Endothelial cell of umbilical vein (primary cell): Measurements from ENCODE around the gene KRT33A. TPM values are rescaled to one million over a fixed set of nuclear protein-coding genes. Genes with fewer than 3 reads are reported as not detected.

Source experiments
- BruUV-seq: library from RNA; stranded (reverse); fragments of 400-500 nt; replicated peaks from 2 replicates; lab custom pipeline; 2021; lab: Mats Ljungman, UMichigan
- CTCF ChIA-PET: fragments of 300-600, 350-600 bp; sonication (Branson Sonifier 250); formaldehyde crosslinking; loops from one replicate; lab custom pipeline; 2021; ENCODE audit warnings: antibody characterized with exemption, inconsistent platforms; lab: Charles Lee
- POLR2A ChIA-PET: fragments of 300-600, 350-600 bp; sonication (Branson Sonifier 250); formaldehyde crosslinking; loops from one replicate; lab custom pipeline; 2021; ENCODE audit warnings: antibody characterized with exemption, inconsistent platforms; lab: Charles Lee
- DNase-seq: peaks from one replicate; pipeline ENCODE4 v3.0.0-alpha.2; 2011; ENCODE audit warnings: low read depth, low spot score
- FAIRE-seq: peaks from 2 replicates; lab custom pipeline; 2011; peaks lifted over from hg19 to GRCh38; lab: Jason Lieb, UNC
- H2AFZ ChIP-seq: 2 replicates; pipeline ENCODE4 v1.6.0; 2012; ENCODE audit warnings: low read depth, low read length, control low read depth, inconsistent platforms
- H3K27ac ChIP-seq: 2 replicates; pipeline ENCODE4 v1.5.1; 2011; ENCODE audit warnings: low read depth, mild to moderate bottlenecking, control low read depth, low read length, moderate library complexity; ENCODE audit not compliant: insufficient read depth
- H3K27me3 ChIP-seq, 2 experiments: 2 replicates each; pipeline versions ENCODE4 v1.6.0 to v1.6.1; 2011; ENCODE audit warnings: low read length in 2 of 2, mixed read lengths in 1 of 2; ENCODE audit not compliant: control insufficient read depth in 2 of 2, insufficient read depth in 2 of 2
- H3K36me3 ChIP-seq, 2 experiments: 2 replicates in 1 of 2; 3 replicates in 1 of 2; pipeline ENCODE4 v1.5.1; 2011; ENCODE audit warnings: low read length in 2 of 2, mild to moderate bottlenecking in 1 of 2, moderate library complexity in 1 of 2; ENCODE audit not compliant: control insufficient read depth in 2 of 2, insufficient read depth in 2 of 2; ENCODE audit errors: extremely low read depth in 1 of 2
- H3K4me1 ChIP-seq: 3 replicates; pipeline ENCODE4 v1.5.1; 2011; ENCODE audit warnings: mild to moderate bottlenecking, low read length; ENCODE audit not compliant: control insufficient read depth, insufficient read depth; ENCODE audit errors: extremely low read depth
- H3K4me2 ChIP-seq: 2 replicates; pipeline ENCODE4 v1.6.1; 2011; ENCODE audit warnings: low read length, control low read depth, mixed read lengths; ENCODE audit not compliant: insufficient read depth
- H3K4me3 ChIP-seq, 3 experiments: fragments of 200-600 bp in 1 of 3; sonication (generic), shearing (Covaris generic) in 1 of 3; replicated peaks in 1 of 3; 2 replicates each; pipeline ENCODE4 v1.5.1; 2011 to 2016; ENCODE audit warnings: control low read depth in 3 of 3, low read length in 3 of 3, mild to moderate bottlenecking in 2 of 3, inconsistent platforms in 1 of 3, low read depth in 1 of 3, moderate library complexity in 1 of 3; ENCODE audit not compliant: insufficient read depth in 1 of 3
- H3K79me2 ChIP-seq: 2 replicates; pipeline ENCODE4 v1.6.0; 2012; ENCODE audit warnings: low read length, inconsistent platforms; ENCODE audit not compliant: control insufficient read depth, insufficient read depth
- H3K9ac ChIP-seq: replicated peaks from 2 replicates; pipeline ENCODE3; 2011; ENCODE audit warnings: low read length, control low read depth; ENCODE audit not compliant: insufficient read depth; ENCODE audit errors: extremely low read depth
- H3K9me1 ChIP-seq: replicated peaks from 3 replicates; pipeline ENCODE4 v1.6.0; 2011; ENCODE audit warnings: mild to moderate bottlenecking, low read length; ENCODE audit not compliant: control insufficient read depth, insufficient read depth; ENCODE audit errors: extremely low read depth
- H3K9me3 ChIP-seq: replicated peaks from 2 replicates; pipeline ENCODE4 v1.5.1; 2012; ENCODE audit warnings: low read length, inconsistent platforms; ENCODE audit not compliant: control insufficient read depth, insufficient read depth
- H4K20me1 ChIP-seq: replicated peaks from 2 replicates; pipeline ENCODE3; 2011; ENCODE audit warnings: mild to moderate bottlenecking, low read length; ENCODE audit not compliant: control insufficient read depth, insufficient read depth; ENCODE audit errors: extremely low read depth
- FOS ChIP-seq: IDR thresholded peaks from 2 replicates; pipeline ENCODE4 v1.6.1; 2011; ENCODE audit warnings: mild to moderate bottlenecking, low read length, moderate library complexity, borderline replicate concordance; ENCODE audit not compliant: insufficient read depth
- JUN ChIP-seq: IDR thresholded peaks from 2 replicates; pipeline ENCODE4 v1.6.1; 2011; ENCODE audit warnings: borderline replicate concordance, low read depth; ENCODE audit not compliant: insufficient read length, insufficient read depth
- MYC ChIP-seq: IDR thresholded peaks from one replicate; pipeline ENCODE4 v1.6.1; 2011; ENCODE audit warnings: mild to moderate bottlenecking, low read depth, low read length
- dilution Hi-C: fragments of 300-500 bp; cut with MboI; formaldehyde crosslinking; loops from one replicate; pipeline ENCODE4 v1.15.0; 2019; ENCODE audit warnings: low sequenced_read_pairs; ENCODE audit not compliant: extremely low pct_ligation_motif_present
- intact Hi-C: fragments of 100-400 bp; cut with micrococcal nuclease; formaldehyde crosslinking; loops from one replicate; pipeline ENCODE4 v1.10.0; 2022
- polyA plus RNA-seq, 4 experiments: library from polyadenylated mRNA; depleted of rRNA in 3 of 4; stranded (reverse) in 3 of 4; unstranded in 1 of 4; fragments of >200 nt; gene quantifications; 2 replicates each; pipeline versions ENCODE4 v1.2.1 to v1.2.3, GENCODE V29; 2011 to 2012; ENCODE audit warnings: missing spikeins in 1 of 4
- total RNA-seq: library from RNA; stranded (reverse); gene quantifications from 2 replicates; pipeline ENCODE4 v1.2.3, GENCODE V29; 2021
- TF ChIP-seq, protein P1 (sequence below), 2 donors: IDR thresholded peaks; 1 replicate in 1 of 2; 2 replicates in 1 of 2; pipeline ENCODE4 v1.5.1; 2011; ENCODE audit warnings: low read length in 2 of 2, mild to moderate bottlenecking in 2 of 2, moderate library complexity in 2 of 2, control low read depth in 1 of 2, inconsistent platforms in 1 of 2, low read depth in 1 of 2; ENCODE audit not compliant: insufficient read depth in 1 of 2; ENCODE audit errors: extremely low read depth in 1 of 2
- TF ChIP-seq, protein P2 (sequence below): IDR thresholded peaks from 2 replicates; pipeline ENCODE4 v1.6.1; 2011; ENCODE audit not compliant: insufficient read depth, insufficient read length

KRT33A gene
- total and polyA plus RNA-seq, 2 donors (not counting 3 experiments of a cell fraction or from before 2014, with no cell fraction given), result not detected

DNA sequence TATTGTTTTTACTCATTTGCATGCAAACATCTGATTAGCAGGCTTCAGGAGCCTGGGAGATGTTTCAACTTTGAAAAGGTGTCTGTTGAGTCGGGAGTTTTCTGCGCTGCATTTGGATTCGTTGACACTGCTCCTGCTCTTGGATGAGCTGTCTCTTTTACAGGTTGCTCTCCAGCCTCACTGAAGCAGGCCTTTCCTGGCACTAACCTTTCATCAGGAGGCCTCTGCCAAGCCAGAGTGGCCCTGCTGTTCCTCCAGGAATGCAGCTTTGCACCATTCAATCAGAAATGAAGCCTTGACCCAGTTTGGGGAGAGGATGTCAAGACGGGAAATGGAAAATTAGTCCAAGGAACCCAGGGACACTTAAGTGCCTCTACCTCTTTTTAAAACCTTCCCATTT, 47.6 kb downstream of the KRT33A start:
- POLR2A ChIA-PET, result no interaction called here
- no peak overlapping the region for H3K27ac ChIP-seq
- DNase-seq (no peak), FAIRE-seq (no peak)
- no peaks in the 10 kb centered on the region for H3K27me3 ChIP-seq
- H3K4me3 ChIP-seq, result no peak overlapping the region
- CTCF ChIA-PET, result interaction anchor here (1.5 kb wide), 1 partner anchor 20 kb away, joined by 4 read pairs; no protein-coding TSS in a partner anchor
- H3K4me1 ChIP-seq, result no peaks in the 10 kb centered on the region
- no peak overlapping the region for H3K9ac ChIP-seq
- H3K79me2 ChIP-seq, result no peaks in the 10 kb centered on the region
- TF ChIP-seq JUN (no peak), MYC (no peak), FOS (no peak)
- TF ChIP-seq, protein P1, sequence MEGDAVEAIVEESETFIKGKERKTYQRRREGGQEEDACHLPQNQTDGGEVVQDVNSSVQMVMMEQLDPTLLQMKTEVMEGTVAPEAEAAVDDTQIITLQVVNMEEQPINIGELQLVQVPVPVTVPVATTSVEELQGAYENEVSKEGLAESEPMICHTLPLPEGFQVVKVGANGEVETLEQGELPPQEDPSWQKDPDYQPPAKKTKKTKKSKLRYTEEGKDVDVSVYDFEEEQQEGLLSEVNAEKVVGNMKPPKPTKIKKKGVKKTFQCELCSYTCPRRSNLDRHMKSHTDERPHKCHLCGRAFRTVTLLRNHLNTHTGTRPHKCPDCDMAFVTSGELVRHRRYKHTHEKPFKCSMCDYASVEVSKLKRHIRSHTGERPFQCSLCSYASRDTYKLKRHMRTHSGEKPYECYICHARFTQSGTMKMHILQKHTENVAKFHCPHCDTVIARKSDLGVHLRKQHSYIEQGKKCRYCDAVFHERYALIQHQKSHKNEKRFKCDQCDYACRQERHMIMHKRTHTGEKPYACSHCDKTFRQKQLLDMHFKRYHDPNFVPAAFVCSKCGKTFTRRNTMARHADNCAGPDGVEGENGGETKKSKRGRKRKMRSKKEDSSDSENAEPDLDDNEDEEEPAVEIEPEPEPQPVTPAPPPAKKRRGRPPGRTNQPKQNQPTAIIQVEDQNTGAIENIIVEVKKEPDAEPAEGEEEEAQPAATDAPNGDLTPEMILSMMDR (IDR thresholded peaks at IDR 0.05; ENCODE audit: extremely low read depth in 1 of 2, insufficient read depth in 1 of 2, low read depth in 1 of 2, low read length in 2 of 2), result no peak
- TF ChIP-seq, protein P2, sequence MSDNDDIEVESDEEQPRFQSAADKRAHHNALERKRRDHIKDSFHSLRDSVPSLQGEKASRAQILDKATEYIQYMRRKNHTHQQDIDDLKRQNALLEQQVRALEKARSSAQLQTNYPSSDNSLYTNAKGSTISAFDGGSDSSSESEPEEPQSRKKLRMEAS, result no peak
- no peak overlapping the region for H3K4me2 ChIP-seq
- dilution Hi-C loops (no loop called here), intact Hi-C loops (no loop called here)
- H3K9me3 ChIP-seq, result no peaks in the 10 kb centered on the region
- no TSS peak for BruUV-seq
- H3K36me3 ChIP-seq, result no peaks in the 10 kb centered on the region
- no peaks in the 10 kb centered on the region for H3K9me1 ChIP-seq
- H4K20me1 ChIP-seq, result no peaks in the 10 kb centered on the region
- no peak overlapping the region for H2AFZ ChIP-seq
